Measurements from ENCODE around the gene MEF2C. TPM values are rescaled to one million over a fixed set of nuclear protein-coding genes. Genes with fewer than 3 reads are reported as not detected.

The MEF2C gene
- total RNA-seq, 5 donors from 2014 or later (not counting 1 experiment from before 2014, with no cell fraction given): 2.5 to 9.4 (median 4.4) TPM

DNA sequence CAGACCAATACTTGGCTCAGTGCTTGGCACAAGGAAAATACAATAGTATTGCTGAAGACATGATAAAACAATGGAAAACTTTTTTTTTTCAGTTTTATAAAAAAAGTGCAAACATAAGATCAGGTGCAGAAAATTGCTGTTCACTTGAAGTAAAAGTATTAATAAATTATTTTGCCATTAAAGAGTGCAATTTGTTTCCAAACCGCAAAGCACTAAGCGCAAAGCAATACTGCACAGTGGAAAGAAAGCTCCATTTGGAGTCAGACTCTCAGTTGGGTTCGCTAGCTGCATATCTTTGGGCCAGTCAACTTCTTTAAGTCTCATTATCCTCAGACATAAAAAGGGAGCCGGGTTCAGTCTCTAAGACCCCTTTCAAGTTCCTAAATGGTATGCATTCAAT is 45.8 kb downstream of the MEF2C start:
- H3K4me3 ChIP-seq (ENCODE audit: control insufficient read depth in 1 of 2, extremely low read depth in 1 of 2, low read length in 1 of 2): no peak overlapping the region
- ChIA-PET CTCF (interaction anchor here in 1 of 2 donors (0.6 to 1.0 kb wide), 2 partner anchors 13 to 91 kb away, joined by 3 to 5 read pairs; no protein-coding TSS in a partner anchor), POLR2A (no interaction called here)
- H3K36me3 Mint-ChIP-seq: no peaks in the 10 kb centered on the region
- no peak overlapping the region for H3K27ac ChIP-seq (ENCODE audit: low read length)
- H3K27me3 ChIP-seq (replicated peaks in 1 of 2; ENCODE audit: control insufficient read depth in 2 of 2, extremely low read depth in 1 of 2, insufficient read depth in 2 of 2, low read length in 1 of 2): no peaks in the 10 kb centered on the region
- H3K4me1 Mint-ChIP-seq: peaks cover 8 to 10% (median 8%) of the 10 kb centered on the region in 3 donors
- no peak overlapping the region for H3K4me3 Mint-ChIP-seq
- H3K27ac Mint-ChIP-seq: no peak overlapping the region
- no peaks in the 10 kb centered on the region for H3K36me3 ChIP-seq (ENCODE audit: control insufficient read depth in 2 of 2, extremely low read depth in 1 of 2, insufficient read depth in 1 of 2, low read length in 1 of 2)
- ATAC-seq (replicated peaks in 1 of 4) (no peak), DNase-seq (no peak)
- H3K27me3 Mint-ChIP-seq: peaks cover 0 to 4% of the 10 kb centered on the region in 2 donors
- H3K9me3 ChIP-seq: no peaks in the 10 kb centered on the region
- no peaks in the 10 kb centered on the region for H3K9me3 Mint-ChIP-seq
- WGBS (ENCODE audit: insufficient coverage): 88% methylated on average over 2 of the region's 4 CpGs
- H3K4me1 ChIP-seq (ENCODE audit: control insufficient read depth in 1 of 2, extremely low read depth in 1 of 2, insufficient read depth in 2 of 2, low read length in 2 of 2): peaks cover 0 to 6% of the 10 kb centered on the region in 2 experiments

DNA sequence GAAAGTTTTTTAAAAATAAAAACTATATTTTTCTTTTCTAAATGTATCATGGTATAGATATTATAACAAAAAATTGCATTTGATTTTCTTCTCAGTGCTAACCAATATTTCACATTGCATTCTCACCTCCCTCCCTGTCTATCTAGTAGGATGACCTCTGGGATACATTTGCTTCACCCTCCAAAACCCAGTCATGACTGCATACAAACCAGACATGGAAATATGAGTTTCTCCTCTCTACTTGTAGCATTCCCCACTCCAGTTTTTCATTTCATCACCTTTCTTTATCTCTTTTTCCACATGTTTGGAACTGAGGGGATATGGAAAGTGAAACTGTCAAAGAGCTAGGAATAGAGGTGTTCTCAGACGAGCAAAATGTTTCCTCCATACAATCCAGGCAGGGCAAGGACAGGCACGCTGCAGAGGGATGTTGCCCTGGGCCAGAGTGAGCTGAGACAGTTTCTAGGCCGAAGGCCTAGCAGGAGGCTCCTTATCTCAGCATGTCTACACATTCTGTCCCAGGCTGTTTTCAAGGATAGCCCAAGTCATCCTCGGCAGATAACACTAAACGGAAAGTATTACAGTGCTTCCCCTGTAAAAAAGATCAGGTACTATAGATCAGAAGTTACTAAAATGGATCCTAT is 46.7 kb downstream of the MEF2C start:
- H3K4me3 ChIP-seq (ENCODE audit: control insufficient read depth in 1 of 2, extremely low read depth in 1 of 2, low read length in 1 of 2): no peak overlapping the region
- peaks cover 0 to 4% of the 10 kb centered on the region in 2 donors for H3K27me3 Mint-ChIP-seq
- H3K27ac ChIP-seq (ENCODE audit: low read length): no peak overlapping the region
- ChIA-PET CTCF (interaction anchor here in 1 of 2 donors (0.6 to 1.0 kb wide), 2 partner anchors 13 to 90 kb away, joined by 3 to 5 read pairs; no protein-coding TSS in a partner anchor), POLR2A (interaction anchor here in 1 of 2 donors (0.6 kb wide), 1 partner anchor 1361 kb away, joined by 3 read pairs; no protein-coding TSS in a partner anchor)
- WGBS (ENCODE audit: insufficient coverage): 82% methylated on average over 2 of the region's 5 CpGs
- H3K9me3 ChIP-seq: no peaks in the 10 kb centered on the region
- H3K27me3 ChIP-seq (replicated peaks in 1 of 2; ENCODE audit: control insufficient read depth in 2 of 2, extremely low read depth in 1 of 2, insufficient read depth in 2 of 2, low read length in 1 of 2): no peaks in the 10 kb centered on the region
- ATAC-seq (replicated peaks in 1 of 4): no peak
- peaks cover 8 to 12% (median 8%) of the 10 kb centered on the region in 3 donors for H3K4me1 Mint-ChIP-seq
- no peak overlapping the region for H3K27ac Mint-ChIP-seq
- no peak for DNase-seq
- peaks cover 0 to 6% of the 10 kb centered on the region in 2 experiments for H3K4me1 ChIP-seq (ENCODE audit: control insufficient read depth in 1 of 2, extremely low read depth in 1 of 2, insufficient read depth in 2 of 2, low read length in 2 of 2)
- no peaks in the 10 kb centered on the region for H3K36me3 ChIP-seq (ENCODE audit: control insufficient read depth in 2 of 2, extremely low read depth in 1 of 2, insufficient read depth in 1 of 2, low read length in 1 of 2)
- H3K36me3 Mint-ChIP-seq: no peaks in the 10 kb centered on the region
- H3K9me3 Mint-ChIP-seq: no peaks in the 10 kb centered on the region
- H3K4me3 Mint-ChIP-seq: no peak overlapping the region

- H3K27me3 Mint-ChIP-seq: peaks cover 0 to 4% of the 10 kb centered on the region in 2 donors
- Histone ChIP-seq H3K27me3 (replicated peaks in 1 of 2; ENCODE audit: control insufficient read depth in 2 of 2, extremely low read depth in 1 of 2, insufficient read depth in 2 of 2, low read length in 1 of 2) (no peaks in the 10 kb centered on the region), H3K9me3 (no peaks in the 10 kb centered on the region), H3K4me1 (ENCODE audit: control insufficient read depth in 1 of 2, extremely low read depth in 1 of 2, insufficient read depth in 2 of 2, low read length in 2 of 2) (peaks cover 0 to 13% of the 10 kb centered on the region in 2 experiments), H3K27ac (ENCODE audit: low read length) (no peak overlapping the region), H3K36me3 (ENCODE audit: control insufficient read depth in 2 of 2, extremely low read depth in 1 of 2, insufficient read depth in 1 of 2, low read length in 1 of 2) (no peaks in the 10 kb centered on the region), H3K4me3 (ENCODE audit: control insufficient read depth in 1 of 2, extremely low read depth in 1 of 2, low read length in 1 of 2) (no peak overlapping the region)
- no peaks in the 10 kb centered on the region for H3K36me3 Mint-ChIP-seq
- DNase-seq: no peak
- ATAC-seq (replicated peaks in 1 of 4): no peak
- no peak overlapping the region for H3K4me3 Mint-ChIP-seq
- peaks cover 13 to 23% (median 22%) of the 10 kb centered on the region in 3 donors for H3K4me1 Mint-ChIP-seq
- ChIA-PET CTCF (no interaction called here), POLR2A (interaction anchor here in 1 of 2 donors (0.6 kb wide), 1 partner anchor 734 kb away, joined by 9 read pairs; no protein-coding TSS in a partner anchor)
- no peak overlapping the region for H3K27ac Mint-ChIP-seq
- H3K9me3 Mint-ChIP-seq: no peaks in the 10 kb centered on the region
- 89% methylated on average over 2 of the region's 4 CpGs for WGBS (ENCODE audit: insufficient coverage)
These were observed 48.5 kb downstream of the MEF2C start for GRCh38 chr5:88834499-88834898.

DNA sequence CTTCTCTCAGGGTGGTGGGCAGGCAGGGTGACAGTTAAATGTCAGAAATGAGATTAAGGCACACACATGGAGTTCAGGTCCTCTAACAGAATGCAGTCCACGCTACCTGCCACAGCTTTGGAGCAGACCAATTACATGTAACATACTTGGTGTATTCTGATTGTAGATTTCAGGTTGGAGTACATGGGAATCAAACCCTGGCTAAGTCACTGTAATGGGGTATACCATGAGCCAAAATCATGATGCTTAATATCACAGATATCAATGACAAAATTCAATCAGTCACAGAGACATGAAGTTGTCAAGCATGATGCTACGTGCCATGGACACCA is 48.9 kb downstream of the MEF2C start:
- DNase-seq (no peak), ATAC-seq (replicated peaks in 1 of 4) (no peak)
- no peak overlapping the region for H3K27ac ChIP-seq (ENCODE audit: low read length)
- POLR2A ChIA-PET: interaction anchor here in 1 of 2 donors (0.6 kb wide), 1 partner anchor 734 kb away, joined by 9 read pairs; no protein-coding TSS in a partner anchor
- Mint-ChIP-seq H3K36me3 (no peaks in the 10 kb centered on the region), H3K9me3 (no peaks in the 10 kb centered on the region), H3K4me3 (no peak overlapping the region), H3K27ac (no peak overlapping the region), H3K4me1 (peaks cover 17 to 27% (median 26%) of the 10 kb centered on the region in 3 donors), H3K27me3 (peaks cover 0 to under 1% of the 10 kb centered on the region in 2 donors)
- CTCF ChIA-PET: no interaction called here
- H3K4me1 ChIP-seq (ENCODE audit: control insufficient read depth in 1 of 2, extremely low read depth in 1 of 2, insufficient read depth in 2 of 2, low read length in 2 of 2): peaks cover 0 to 15% of the 10 kb centered on the region in 2 experiments
- H3K36me3 ChIP-seq (ENCODE audit: control insufficient read depth in 2 of 2, extremely low read depth in 1 of 2, insufficient read depth in 1 of 2, low read length in 1 of 2): no peaks in the 10 kb centered on the region
- no CpG with 5 or more reads among the region's 2 CpGs for WGBS (ENCODE audit: insufficient coverage)
- no peak overlapping the region for H3K4me3 ChIP-seq (ENCODE audit: control insufficient read depth in 1 of 2, extremely low read depth in 1 of 2, low read length in 1 of 2)
- H3K9me3 ChIP-seq: no peaks in the 10 kb centered on the region
- H3K27me3 ChIP-seq (replicated peaks in 1 of 2; ENCODE audit: control insufficient read depth in 2 of 2, extremely low read depth in 1 of 2, insufficient read depth in 2 of 2, low read length in 1 of 2): no peaks in the 10 kb centered on the region

- Histone ChIP-seq H3K9me3 (no peaks in the 10 kb centered on the region), H3K4me1 (ENCODE audit: control insufficient read depth in 1 of 2, extremely low read depth in 1 of 2, insufficient read depth in 2 of 2, low read length in 2 of 2) (peaks cover 0 to 21% of the 10 kb centered on the region in 2 experiments), H3K36me3 (ENCODE audit: control insufficient read depth in 2 of 2, extremely low read depth in 1 of 2, insufficient read depth in 1 of 2, low read length in 1 of 2) (no peaks in the 10 kb centered on the region), H3K27me3 (replicated peaks in 1 of 2; ENCODE audit: control insufficient read depth in 2 of 2, extremely low read depth in 1 of 2, insufficient read depth in 2 of 2, low read length in 1 of 2) (no peaks in the 10 kb centered on the region), H3K27ac (ENCODE audit: low read length) (no peak overlapping the region), H3K4me3 (ENCODE audit: control insufficient read depth in 1 of 2, extremely low read depth in 1 of 2, low read length in 1 of 2) (no peak overlapping the region)
- no peaks in the 10 kb centered on the region for H3K9me3 Mint-ChIP-seq
- CTCF ChIA-PET: no interaction called here
- WGBS (ENCODE audit: insufficient coverage): no CpG with 5 or more reads among the region's 7 CpGs
- peak in 22 of 35 experiments; percentile 1 to 50 (median 10) for DNase-seq
- H3K27ac Mint-ChIP-seq: no peak overlapping the region
- no peaks in the 10 kb centered on the region for H3K36me3 Mint-ChIP-seq
- peak in 2 of 4 experiments; percentile 66 to 94 for ATAC-seq (replicated peaks in 1 of 4)
- H3K27me3 Mint-ChIP-seq: no peaks in the 10 kb centered on the region
- no peak overlapping the region for H3K4me3 Mint-ChIP-seq
- POLR2A ChIA-PET: no interaction called here
- H3K4me1 Mint-ChIP-seq: peaks cover 21 to 31% (median 29%) of the 10 kb centered on the region in 3 donors
These were observed 49.4 kb downstream of the MEF2C start for GRCh38 chr5:88833371-88834130.

- H3K27me3 Mint-ChIP-seq: no peaks in the 10 kb centered on the region
- peaks cover 39 to 48% (median 45%) of the 10 kb centered on the region in 3 donors for H3K4me1 Mint-ChIP-seq
- no peaks in the 10 kb centered on the region for H3K9me3 ChIP-seq
- H3K36me3 ChIP-seq (ENCODE audit: control insufficient read depth in 2 of 2, extremely low read depth in 1 of 2, insufficient read depth in 1 of 2, low read length in 1 of 2): no peaks in the 10 kb centered on the region
- no peak overlapping the region for H3K4me3 ChIP-seq (ENCODE audit: control insufficient read depth in 1 of 2, extremely low read depth in 1 of 2, low read length in 1 of 2)
- no peak overlapping the region for H3K4me3 Mint-ChIP-seq
- no peaks in the 10 kb centered on the region for H3K27me3 ChIP-seq (replicated peaks in 1 of 2; ENCODE audit: control insufficient read depth in 2 of 2, extremely low read depth in 1 of 2, insufficient read depth in 2 of 2, low read length in 1 of 2)
- WGBS (ENCODE audit: insufficient coverage): no CpG with 5 or more reads among the region's 1 CpG
- ATAC-seq (replicated peaks in 1 of 4) (no peak), DNase-seq (no peak)
- ChIA-PET POLR2A (interaction anchor here in 1 of 2 donors (0.6 kb wide), 1 partner anchor 43 kb away, joined by 3 read pairs; no protein-coding TSS in a partner anchor), CTCF (no interaction called here)
- no peak overlapping the region for H3K27ac ChIP-seq (ENCODE audit: low read length)
- no peak overlapping the region for H3K27ac Mint-ChIP-seq
- no peaks in the 10 kb centered on the region for H3K9me3 Mint-ChIP-seq
- no peaks in the 10 kb centered on the region for H3K36me3 Mint-ChIP-seq
- H3K4me1 ChIP-seq (ENCODE audit: control insufficient read depth in 1 of 2, extremely low read depth in 1 of 2, insufficient read depth in 2 of 2, low read length in 2 of 2): peaks cover 4 to 38% of the 10 kb centered on the region in 2 experiments
These were observed 51.2 kb downstream of the MEF2C start for GRCh38 chr5:88831816-88832215.

Measured in T-cell (primary cell).